Endothelial cell of umbilical vein (primary cell): ENCODE measurements around the gene ATXN7L2. TPM values are rescaled to one million over a fixed set of nuclear protein-coding genes. Genes with fewer than 3 reads are reported as not detected.

Experiments
- BruUV-seq: library from RNA; stranded (reverse); fragments of 400-500 nt; replicated peaks from 2 replicates; lab custom pipeline; 2021; lab: Mats Ljungman, UMichigan
- CTCF ChIA-PET: fragments of 300-600, 350-600 bp; sonication (Branson Sonifier 250); formaldehyde crosslinking; loops from one replicate; lab custom pipeline; 2021; ENCODE audit warnings: antibody characterized with exemption, inconsistent platforms; lab: Charles Lee
- POLR2A ChIA-PET: fragments of 300-600, 350-600 bp; sonication (Branson Sonifier 250); formaldehyde crosslinking; loops from one replicate; lab custom pipeline; 2021; ENCODE audit warnings: antibody characterized with exemption, inconsistent platforms; lab: Charles Lee
- DNase-seq: peaks from one replicate; pipeline ENCODE4 v3.0.0-alpha.2; 2011; ENCODE audit warnings: low read depth, low spot score
- FAIRE-seq: peaks from 2 replicates; lab custom pipeline; 2011; peaks lifted over from hg19 to GRCh38; lab: Jason Lieb, UNC
- H2AFZ ChIP-seq: 2 replicates; pipeline ENCODE4 v1.6.0; 2012; ENCODE audit warnings: low read depth, low read length, control low read depth, inconsistent platforms
- H3K27ac ChIP-seq: 2 replicates; pipeline ENCODE4 v1.5.1; 2011; ENCODE audit warnings: low read depth, mild to moderate bottlenecking, control low read depth, low read length, moderate library complexity; ENCODE audit not compliant: insufficient read depth
- H3K27me3 ChIP-seq, 2 experiments: 2 replicates each; pipeline versions ENCODE4 v1.6.0 to v1.6.1; 2011; ENCODE audit warnings: low read length in 2 of 2, mixed read lengths in 1 of 2; ENCODE audit not compliant: control insufficient read depth in 2 of 2, insufficient read depth in 2 of 2
- H3K36me3 ChIP-seq, 2 experiments: 2 replicates in 1 of 2; 3 replicates in 1 of 2; pipeline ENCODE4 v1.5.1; 2011; ENCODE audit warnings: low read length in 2 of 2, mild to moderate bottlenecking in 1 of 2, moderate library complexity in 1 of 2; ENCODE audit not compliant: control insufficient read depth in 2 of 2, insufficient read depth in 2 of 2; ENCODE audit errors: extremely low read depth in 1 of 2
- H3K4me1 ChIP-seq: 3 replicates; pipeline ENCODE4 v1.5.1; 2011; ENCODE audit warnings: mild to moderate bottlenecking, low read length; ENCODE audit not compliant: control insufficient read depth, insufficient read depth; ENCODE audit errors: extremely low read depth
- H3K4me2 ChIP-seq: 2 replicates; pipeline ENCODE4 v1.6.1; 2011; ENCODE audit warnings: low read length, control low read depth, mixed read lengths; ENCODE audit not compliant: insufficient read depth
- H3K4me3 ChIP-seq, 3 experiments: fragments of 200-600 bp in 1 of 3; sonication (generic), shearing (Covaris generic) in 1 of 3; replicated peaks in 1 of 3; 2 replicates each; pipeline ENCODE4 v1.5.1; 2011 to 2016; ENCODE audit warnings: control low read depth in 3 of 3, low read length in 3 of 3, mild to moderate bottlenecking in 2 of 3, inconsistent platforms in 1 of 3, low read depth in 1 of 3, moderate library complexity in 1 of 3; ENCODE audit not compliant: insufficient read depth in 1 of 3
- H3K79me2 ChIP-seq: 2 replicates; pipeline ENCODE4 v1.6.0; 2012; ENCODE audit warnings: low read length, inconsistent platforms; ENCODE audit not compliant: control insufficient read depth, insufficient read depth
- H3K9ac ChIP-seq: replicated peaks from 2 replicates; pipeline ENCODE3; 2011; ENCODE audit warnings: low read length, control low read depth; ENCODE audit not compliant: insufficient read depth; ENCODE audit errors: extremely low read depth
- H3K9me1 ChIP-seq: replicated peaks from 3 replicates; pipeline ENCODE4 v1.6.0; 2011; ENCODE audit warnings: mild to moderate bottlenecking, low read length; ENCODE audit not compliant: control insufficient read depth, insufficient read depth; ENCODE audit errors: extremely low read depth
- H3K9me3 ChIP-seq: replicated peaks from 2 replicates; pipeline ENCODE4 v1.5.1; 2012; ENCODE audit warnings: low read length, inconsistent platforms; ENCODE audit not compliant: control insufficient read depth, insufficient read depth
- H4K20me1 ChIP-seq: replicated peaks from 2 replicates; pipeline ENCODE3; 2011; ENCODE audit warnings: mild to moderate bottlenecking, low read length; ENCODE audit not compliant: control insufficient read depth, insufficient read depth; ENCODE audit errors: extremely low read depth
- EZH2 ChIP-seq: IDR thresholded peaks from 2 replicates; pipeline ENCODE4 v1.6.1; 2012; ENCODE audit warnings: borderline replicate concordance, low read depth, mild to moderate bottlenecking, moderate library complexity, low read length, inconsistent platforms; ENCODE audit not compliant: severe bottlenecking
- FOS ChIP-seq: IDR thresholded peaks from 2 replicates; pipeline ENCODE4 v1.6.1; 2011; ENCODE audit warnings: mild to moderate bottlenecking, low read length, moderate library complexity, borderline replicate concordance; ENCODE audit not compliant: insufficient read depth
- GATA2 ChIP-seq: IDR thresholded peaks from 2 replicates; pipeline ENCODE4 v1.7.0; 2011; ENCODE audit warnings: low read depth, mild to moderate bottlenecking, moderate library complexity, mixed read lengths, low read length; ENCODE audit not compliant: insufficient read length, insufficient read depth
- JUN ChIP-seq: IDR thresholded peaks from 2 replicates; pipeline ENCODE4 v1.6.1; 2011; ENCODE audit warnings: borderline replicate concordance, low read depth; ENCODE audit not compliant: insufficient read length, insufficient read depth
- MYC ChIP-seq: IDR thresholded peaks from one replicate; pipeline ENCODE4 v1.6.1; 2011; ENCODE audit warnings: mild to moderate bottlenecking, low read depth, low read length
- POLR2A ChIP-seq: IDR thresholded peaks from 2 replicates; pipeline ENCODE4 v1.6.1; 2012; ENCODE audit warnings: low read depth, mild to moderate bottlenecking, control low read depth, low read length
- POLR2AphosphoS5 ChIP-seq: IDR thresholded peaks from 2 replicates; pipeline ENCODE4 v1.6.1; 2012; ENCODE audit warnings: low read depth, mild to moderate bottlenecking, control low read depth, low read length, moderate library complexity; ENCODE audit not compliant: insufficient read depth
- dilution Hi-C: fragments of 300-500 bp; cut with MboI; formaldehyde crosslinking; loops from one replicate; pipeline ENCODE4 v1.15.0; 2019; ENCODE audit warnings: low sequenced_read_pairs; ENCODE audit not compliant: extremely low pct_ligation_motif_present
- intact Hi-C: fragments of 100-400 bp; cut with micrococcal nuclease; formaldehyde crosslinking; loops from one replicate; pipeline ENCODE4 v1.10.0; 2022
- polyA plus RNA-seq, 4 experiments: library from polyadenylated mRNA; depleted of rRNA in 3 of 4; stranded (reverse) in 3 of 4; unstranded in 1 of 4; fragments of >200 nt; gene quantifications; 2 replicates each; pipeline versions ENCODE4 v1.2.1 to v1.2.3, GENCODE V29; 2011 to 2012; ENCODE audit warnings: missing spikeins in 1 of 4
- total RNA-seq: library from RNA; stranded (reverse); gene quantifications from 2 replicates; pipeline ENCODE4 v1.2.3, GENCODE V29; 2021
- TF ChIP-seq, protein P1 (sequence below), 2 donors: IDR thresholded peaks; 1 replicate in 1 of 2; 2 replicates in 1 of 2; pipeline ENCODE4 v1.5.1; 2011; ENCODE audit warnings: low read length in 2 of 2, mild to moderate bottlenecking in 2 of 2, moderate library complexity in 2 of 2, control low read depth in 1 of 2, inconsistent platforms in 1 of 2, low read depth in 1 of 2; ENCODE audit not compliant: insufficient read depth in 1 of 2; ENCODE audit errors: extremely low read depth in 1 of 2
- TF ChIP-seq, protein P2 (sequence below): IDR thresholded peaks from 2 replicates; pipeline ENCODE4 v1.6.1; 2011; ENCODE audit not compliant: insufficient read depth, insufficient read length

Gene ATXN7L2
- total and polyA plus RNA-seq, 2 donors (not counting 3 experiments of a cell fraction or from before 2014, with no cell fraction given): 4.4 to 4.9 TPM

DNA sequence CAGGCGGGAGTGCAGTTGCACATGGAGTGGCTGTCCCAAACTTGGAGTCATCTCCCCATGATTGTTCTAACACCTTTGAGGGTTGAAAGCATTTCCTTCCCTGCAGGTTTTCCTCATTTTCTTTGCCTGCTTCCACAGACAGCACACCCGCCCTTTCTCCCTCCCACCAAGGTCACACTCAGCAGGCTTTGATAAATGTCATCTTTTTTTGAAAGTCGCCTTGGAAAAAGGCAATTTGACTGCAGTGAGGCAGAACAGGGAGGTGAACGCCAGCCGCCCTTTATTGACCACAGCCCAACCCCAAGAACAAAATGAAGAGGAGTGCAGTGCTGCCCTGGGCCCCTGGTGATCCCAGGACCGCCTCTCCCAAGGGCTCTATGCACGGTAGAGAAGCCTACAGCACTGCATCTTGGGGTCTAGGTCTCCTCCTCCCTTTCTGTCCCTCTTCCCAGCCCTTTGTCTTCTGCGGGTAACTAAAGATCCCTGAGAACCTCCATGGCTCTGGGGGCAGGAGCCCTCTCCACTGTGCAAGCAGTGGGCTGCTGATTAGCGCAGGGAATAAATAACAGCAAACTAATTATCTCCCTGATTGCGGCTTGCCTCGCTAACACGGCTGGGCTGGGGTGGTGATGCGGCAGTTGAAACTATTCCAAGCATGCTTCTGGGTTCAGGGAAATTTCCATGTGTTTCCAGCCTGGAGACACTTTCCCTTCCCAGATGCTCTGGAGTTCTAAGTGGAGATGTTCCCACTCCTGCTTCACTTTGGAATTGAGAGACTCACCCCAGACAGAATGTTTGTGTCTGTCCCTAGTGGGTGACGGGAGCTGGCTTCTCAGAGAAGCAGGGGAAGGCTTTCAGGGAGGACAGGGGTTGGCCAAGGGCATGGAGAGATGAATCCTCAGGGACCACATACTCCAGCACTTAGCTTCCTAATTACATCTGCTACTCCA lies 37.6 kb downstream of the ATXN7L2 start:
- DNase-seq (no peak), FAIRE-seq (no peak)
- Histone ChIP-seq H3K27me3 (peaks cover 16 to 18% of the 10 kb centered on the region in 2 experiments), H3K36me3 (no peaks in the 10 kb centered on the region), H4K20me1 (no peaks in the 10 kb centered on the region), H3K4me2 (no peak overlapping the region), H3K4me1 (no peaks in the 10 kb centered on the region), H3K4me3 (no peak overlapping the region), H3K9me3 (no peaks in the 10 kb centered on the region), H2AFZ (no peak overlapping the region), H3K79me2 (no peaks in the 10 kb centered on the region), H3K9me1 (no peaks in the 10 kb centered on the region), H3K9ac (no peak overlapping the region), H3K27ac (no peak overlapping the region)
- intact Hi-C loops (no loop called here), dilution Hi-C loops (no loop called here)
- ChIA-PET CTCF (interaction anchor here (0.9 to 3.1 kb wide), 3 partner anchors 9 to 11 kb away, joined by 3 to 22 read pairs (median 15); no protein-coding TSS in a partner anchor), POLR2A (no interaction called here)
- TF ChIP-seq, protein P1, sequence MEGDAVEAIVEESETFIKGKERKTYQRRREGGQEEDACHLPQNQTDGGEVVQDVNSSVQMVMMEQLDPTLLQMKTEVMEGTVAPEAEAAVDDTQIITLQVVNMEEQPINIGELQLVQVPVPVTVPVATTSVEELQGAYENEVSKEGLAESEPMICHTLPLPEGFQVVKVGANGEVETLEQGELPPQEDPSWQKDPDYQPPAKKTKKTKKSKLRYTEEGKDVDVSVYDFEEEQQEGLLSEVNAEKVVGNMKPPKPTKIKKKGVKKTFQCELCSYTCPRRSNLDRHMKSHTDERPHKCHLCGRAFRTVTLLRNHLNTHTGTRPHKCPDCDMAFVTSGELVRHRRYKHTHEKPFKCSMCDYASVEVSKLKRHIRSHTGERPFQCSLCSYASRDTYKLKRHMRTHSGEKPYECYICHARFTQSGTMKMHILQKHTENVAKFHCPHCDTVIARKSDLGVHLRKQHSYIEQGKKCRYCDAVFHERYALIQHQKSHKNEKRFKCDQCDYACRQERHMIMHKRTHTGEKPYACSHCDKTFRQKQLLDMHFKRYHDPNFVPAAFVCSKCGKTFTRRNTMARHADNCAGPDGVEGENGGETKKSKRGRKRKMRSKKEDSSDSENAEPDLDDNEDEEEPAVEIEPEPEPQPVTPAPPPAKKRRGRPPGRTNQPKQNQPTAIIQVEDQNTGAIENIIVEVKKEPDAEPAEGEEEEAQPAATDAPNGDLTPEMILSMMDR (IDR thresholded peaks at IDR 0.05; ENCODE audit: extremely low read depth in 1 of 2, insufficient read depth in 1 of 2, low read depth in 1 of 2, low read length in 2 of 2): no peak
- TF ChIP-seq MYC: no peak
- TF ChIP-seq POLR2A: no peak
- no peak for TF ChIP-seq EZH2
- TF ChIP-seq JUN: no peak
- no peak for TF ChIP-seq GATA2
- TF ChIP-seq FOS: no peak
- TF ChIP-seq, protein P2, sequence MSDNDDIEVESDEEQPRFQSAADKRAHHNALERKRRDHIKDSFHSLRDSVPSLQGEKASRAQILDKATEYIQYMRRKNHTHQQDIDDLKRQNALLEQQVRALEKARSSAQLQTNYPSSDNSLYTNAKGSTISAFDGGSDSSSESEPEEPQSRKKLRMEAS: no peak
- no peak for TF ChIP-seq POLR2AphosphoS5
- BruUV-seq: no TSS peak
